ENCODE measurements around the gene RNF126. TPM values are rescaled to one million over a fixed set of nuclear protein-coding genes. Genes with fewer than 3 reads are reported as not detected.

RNF126 gene
- total and polyA plus RNA-seq, 2 experiments from 2014 or later = 95.7 to 112 TPM

GRCh38 chr19:642767-643727 is 20.0 kb downstream of the RNF126 start:
- no peak overlapping the region for H3K27ac Mint-ChIP-seq
- H2AFZ ChIP-seq = no peak overlapping the region
- DNase-seq (ENCODE audit: low spot score) (no peak), ATAC-seq (no peak)
- peaks cover 9% of the 10 kb centered on the region; the same call in 1 of the 2 replicates for H3K27me3 ChIP-seq (ENCODE audit: insufficient read depth)
- no peak overlapping the region for H3K4me2 ChIP-seq
- no peaks in the 10 kb centered on the region; the same call in 2 of the 3 replicates for H3K9me3 Mint-ChIP-seq
- no peaks in the 10 kb centered on the region for H3K4me1 ChIP-seq (ENCODE audit: insufficient read depth)
- no peaks in the 10 kb centered on the region for H3F3A ChIP-seq (replicated peaks; ENCODE audit: low read depth)
- TF ChIP-seq, protein P1, sequence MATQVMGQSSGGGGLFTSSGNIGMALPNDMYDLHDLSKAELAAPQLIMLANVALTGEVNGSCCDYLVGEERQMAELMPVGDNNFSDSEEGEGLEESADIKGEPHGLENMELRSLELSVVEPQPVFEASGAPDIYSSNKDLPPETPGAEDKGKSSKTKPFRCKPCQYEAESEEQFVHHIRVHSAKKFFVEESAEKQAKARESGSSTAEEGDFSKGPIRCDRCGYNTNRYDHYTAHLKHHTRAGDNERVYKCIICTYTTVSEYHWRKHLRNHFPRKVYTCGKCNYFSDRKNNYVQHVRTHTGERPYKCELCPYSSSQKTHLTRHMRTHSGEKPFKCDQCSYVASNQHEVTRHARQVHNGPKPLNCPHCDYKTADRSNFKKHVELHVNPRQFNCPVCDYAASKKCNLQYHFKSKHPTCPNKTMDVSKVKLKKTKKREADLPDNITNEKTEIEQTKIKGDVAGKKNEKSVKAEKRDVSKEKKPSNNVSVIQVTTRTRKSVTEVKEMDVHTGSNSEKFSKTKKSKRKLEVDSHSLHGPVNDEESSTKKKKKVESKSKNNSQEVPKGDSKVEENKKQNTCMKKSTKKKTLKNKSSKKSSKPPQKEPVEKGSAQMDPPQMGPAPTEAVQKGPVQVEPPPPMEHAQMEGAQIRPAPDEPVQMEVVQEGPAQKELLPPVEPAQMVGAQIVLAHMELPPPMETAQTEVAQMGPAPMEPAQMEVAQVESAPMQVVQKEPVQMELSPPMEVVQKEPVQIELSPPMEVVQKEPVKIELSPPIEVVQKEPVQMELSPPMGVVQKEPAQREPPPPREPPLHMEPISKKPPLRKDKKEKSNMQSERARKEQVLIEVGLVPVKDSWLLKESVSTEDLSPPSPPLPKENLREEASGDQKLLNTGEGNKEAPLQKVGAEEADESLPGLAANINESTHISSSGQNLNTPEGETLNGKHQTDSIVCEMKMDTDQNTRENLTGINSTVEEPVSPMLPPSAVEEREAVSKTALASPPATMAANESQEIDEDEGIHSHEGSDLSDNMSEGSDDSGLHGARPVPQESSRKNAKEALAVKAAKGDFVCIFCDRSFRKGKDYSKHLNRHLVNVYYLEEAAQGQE (IDR thresholded peaks at IDR 0.05; ENCODE audit: unreplicated experiment) = no peak
- TF ChIP-seq JUNB (IDR thresholded peaks at IDR 0.05; ENCODE audit: unreplicated experiment) = no peak
- no peak for TF ChIP-seq EZH2phosphoT487 (IDR thresholded peaks at IDR 0.05; ENCODE audit: unreplicated experiment)
- no peak for TF ChIP-seq POLR2AphosphoS5 (IDR thresholded peaks at IDR 0.05; ENCODE audit: low read depth)
- peaks cover 24% of the 10 kb centered on the region for H3K27me3 Mint-ChIP-seq (ENCODE audit: insufficient read depth, low read depth, poor library complexity)
- 0 out of 2 replicates have a peak, but pooled peaks cover 5% of the 10 kb centered on the region for H3K36me3 ChIP-seq (ENCODE audit: insufficient read depth)
- H3K4me3 Mint-ChIP-seq = no peak overlapping the region
- H3K4me3 ChIP-seq = no peak overlapping the region
- H3K27ac ChIP-seq (ENCODE audit: low read depth) = no peak overlapping the region
- H3K79me2 ChIP-seq (replicated peaks; ENCODE audit: insufficient read depth) = no peaks in the 10 kb centered on the region
- no peaks in the 10 kb centered on the region; the same call in none of the 2 replicates for H4K20me1 ChIP-seq (replicated peaks; ENCODE audit: insufficient read depth)
- peaks cover 4% of the 10 kb centered on the region; the same call in 2 of the 3 replicates for H3K4me1 Mint-ChIP-seq
- H3K9me2 ChIP-seq (ENCODE audit: insufficient read depth) = no peaks in the 10 kb centered on the region
- H3K36me3 Mint-ChIP-seq (ENCODE audit: low read depth) = peaks cover 11% of the 10 kb centered on the region; the same call in 2 of the 3 replicates

DNA sequence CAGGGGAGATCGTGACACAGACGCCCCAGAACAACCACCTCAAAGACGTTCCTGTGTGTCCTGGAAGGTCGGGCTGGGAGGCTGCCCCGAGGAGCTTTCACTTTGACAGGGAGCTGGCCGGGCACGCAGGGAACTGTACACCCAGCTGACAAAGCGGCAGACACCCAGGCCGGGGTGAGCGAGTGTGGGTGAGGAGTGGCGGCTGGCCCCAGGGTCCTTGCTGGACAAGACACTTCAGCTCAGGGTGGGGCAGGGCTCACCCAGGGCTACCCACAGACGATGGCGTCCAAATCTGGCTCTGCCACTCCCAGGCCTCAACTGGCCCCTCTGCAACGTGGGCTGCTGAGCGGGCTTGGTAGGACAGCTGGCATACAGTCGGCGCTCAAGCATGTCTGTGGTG is 21.3 kb downstream of the RNF126 start:
- Mint-ChIP-seq H3K27me3 (ENCODE audit: insufficient read depth, low read depth, poor library complexity) (peaks cover 35% of the 10 kb centered on the region), H3K4me1 (peaks cover 4% of the 10 kb centered on the region; the same call in 2 of the 3 replicates), H3K36me3 (ENCODE audit: low read depth) (peaks cover 11% of the 10 kb centered on the region), H3K9me3 (no peaks in the 10 kb centered on the region; the same call in 2 of the 3 replicates), H3K27ac (no peak overlapping the region), H3K4me3 (no peak overlapping the region)
- H3K4me3 ChIP-seq = no peak overlapping the region
- peaks cover 9% of the 10 kb centered on the region; the same call in 1 of the 2 replicates for H3K27me3 ChIP-seq (ENCODE audit: insufficient read depth)
- no peaks in the 10 kb centered on the region for H3F3A ChIP-seq (replicated peaks; ENCODE audit: low read depth)
- DNase-seq (ENCODE audit: low spot score) = no peak
- no peaks in the 10 kb centered on the region for H3K9me2 ChIP-seq (ENCODE audit: insufficient read depth)
- H3K36me3 ChIP-seq (ENCODE audit: insufficient read depth) = no peaks in the 10 kb centered on the region
- H3K4me2 ChIP-seq = no peak overlapping the region
- H3K4me1 ChIP-seq (ENCODE audit: insufficient read depth) = no peaks in the 10 kb centered on the region
- no peak overlapping the region for H2AFZ ChIP-seq
- H4K20me1 ChIP-seq (replicated peaks; ENCODE audit: insufficient read depth) = no peaks in the 10 kb centered on the region; the same call in none of the 2 replicates
- no peak for ATAC-seq
- H3K79me2 ChIP-seq (replicated peaks; ENCODE audit: insufficient read depth) = no peaks in the 10 kb centered on the region
- no peak overlapping the region for H3K27ac ChIP-seq (ENCODE audit: low read depth)
- TF ChIP-seq, protein P2, sequence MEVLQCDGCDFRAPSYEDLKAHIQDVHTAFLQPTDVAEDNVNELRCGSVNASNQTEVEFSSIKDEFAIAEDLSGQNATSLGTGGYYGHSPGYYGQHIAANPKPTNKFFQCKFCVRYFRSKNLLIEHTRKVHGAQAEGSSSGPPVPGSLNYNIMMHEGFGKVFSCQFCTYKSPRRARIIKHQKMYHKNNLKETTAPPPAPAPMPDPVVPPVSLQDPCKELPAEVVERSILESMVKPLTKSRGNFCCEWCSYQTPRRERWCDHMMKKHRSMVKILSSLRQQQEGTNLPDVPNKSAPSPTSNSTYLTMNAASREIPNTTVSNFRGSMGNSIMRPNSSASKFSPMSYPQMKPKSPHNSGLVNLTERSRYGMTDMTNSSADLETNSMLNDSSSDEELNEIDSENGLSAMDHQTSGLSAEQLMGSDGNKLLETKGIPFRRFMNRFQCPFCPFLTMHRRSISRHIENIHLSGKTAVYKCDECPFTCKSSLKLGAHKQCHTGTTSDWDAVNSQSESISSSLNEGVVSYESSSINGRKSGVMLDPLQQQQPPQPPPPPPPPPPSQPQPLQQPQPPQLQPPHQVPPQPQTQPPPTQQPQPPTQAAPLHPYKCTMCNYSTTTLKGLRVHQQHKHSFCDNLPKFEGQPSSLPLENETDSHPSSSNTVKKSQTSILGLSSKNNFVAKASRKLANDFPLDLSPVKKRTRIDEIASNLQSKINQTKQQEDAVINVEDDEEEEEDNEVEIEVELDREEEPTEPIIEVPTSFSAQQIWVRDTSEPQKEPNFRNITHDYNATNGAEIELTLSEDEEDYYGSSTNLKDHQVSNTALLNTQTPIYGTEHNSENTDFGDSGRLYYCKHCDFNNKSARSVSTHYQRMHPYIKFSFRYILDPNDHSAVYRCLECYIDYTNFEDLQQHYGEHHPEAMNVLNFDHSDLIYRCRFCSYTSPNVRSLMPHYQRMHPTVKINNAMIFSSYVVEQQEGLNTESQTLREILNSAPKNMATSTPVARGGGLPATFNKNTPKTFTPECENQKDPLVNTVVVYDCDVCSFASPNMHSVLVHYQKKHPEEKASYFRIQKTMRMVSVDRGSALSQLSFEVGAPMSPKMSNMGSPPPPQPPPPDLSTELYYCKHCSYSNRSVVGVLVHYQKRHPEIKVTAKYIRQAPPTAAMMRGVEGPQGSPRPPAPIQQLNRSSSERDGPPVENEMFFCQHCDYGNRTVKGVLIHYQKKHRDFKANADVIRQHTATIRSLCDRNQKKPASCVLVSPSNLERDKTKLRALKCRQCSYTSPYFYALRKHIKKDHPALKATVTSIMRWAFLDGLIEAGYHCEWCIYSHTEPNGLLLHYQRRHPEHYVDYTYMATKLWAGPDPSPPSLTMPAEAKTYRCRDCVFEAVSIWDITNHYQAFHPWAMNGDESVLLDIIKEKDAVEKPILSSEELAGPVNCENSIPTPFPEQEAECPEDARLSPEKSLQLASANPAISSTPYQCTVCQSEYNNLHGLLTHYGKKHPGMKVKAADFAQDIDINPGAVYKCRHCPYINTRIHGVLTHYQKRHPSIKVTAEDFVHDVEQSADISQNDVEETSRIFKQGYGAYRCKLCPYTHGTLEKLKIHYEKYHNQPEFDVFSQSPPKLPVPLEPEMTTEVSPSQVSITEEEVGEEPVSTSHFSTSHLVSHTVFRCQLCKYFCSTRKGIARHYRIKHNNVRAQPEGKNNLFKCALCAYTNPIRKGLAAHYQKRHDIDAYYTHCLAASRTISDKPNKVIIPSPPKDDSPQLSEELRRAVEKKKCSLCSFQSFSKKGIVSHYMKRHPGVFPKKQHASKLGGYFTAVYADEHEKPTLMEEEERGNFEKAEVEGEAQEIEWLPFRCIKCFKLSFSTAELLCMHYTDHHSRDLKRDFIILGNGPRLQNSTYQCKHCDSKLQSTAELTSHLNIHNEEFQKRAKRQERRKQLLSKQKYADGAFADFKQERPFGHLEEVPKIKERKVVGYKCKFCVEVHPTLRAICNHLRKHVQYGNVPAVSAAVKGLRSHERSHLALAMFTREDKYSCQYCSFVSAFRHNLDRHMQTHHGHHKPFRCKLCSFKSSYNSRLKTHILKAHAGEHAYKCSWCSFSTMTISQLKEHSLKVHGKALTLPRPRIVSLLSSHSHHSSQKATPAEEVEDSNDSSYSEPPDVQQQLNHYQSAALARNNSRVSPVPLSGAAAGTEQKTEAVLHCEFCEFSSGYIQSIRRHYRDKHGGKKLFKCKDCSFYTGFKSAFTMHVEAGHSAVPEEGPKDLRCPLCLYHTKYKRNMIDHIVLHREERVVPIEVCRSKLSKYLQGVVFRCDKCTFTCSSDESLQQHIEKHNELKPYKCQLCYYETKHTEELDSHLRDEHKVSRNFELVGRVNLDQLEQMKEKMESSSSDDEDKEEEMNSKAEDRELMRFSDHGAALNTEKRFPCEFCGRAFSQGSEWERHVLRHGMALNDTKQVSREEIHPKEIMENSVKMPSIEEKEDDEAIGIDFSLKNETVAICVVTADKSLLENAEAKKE (CRISPR knock-in tag; IDR thresholded peaks at IDR 0.05) = no peak
- TF ChIP-seq NANOG (IDR thresholded peaks at IDR 0.05; ENCODE audit: borderline replicate concordance) (no peak), STAT1 (IDR thresholded peaks at IDR 0.05; ENCODE audit: unreplicated experiment) (no peak), CTCF (conservative IDR thresholded peaks at IDR 0.05; ENCODE audit: low read depth in 2 of 2) (no peak)
